ENCODE data around the gene SNRPB2. TPM values are rescaled to one million over a fixed set of nuclear protein-coding genes. Genes with fewer than 3 reads are reported as not detected.

SNRPB2 gene
- total RNA-seq, 1 donor from 2014 or later, result 47.7 TPM

- Histone ChIP-seq H3K36me3 (ENCODE audit: control insufficient read depth, insufficient read depth, low read length) (no peaks in the 10 kb centered on the region), H3K27me3 (ENCODE audit: control insufficient read depth, insufficient read depth, low read length) (no peaks in the 10 kb centered on the region), H3K4me3 (ENCODE audit: low read depth, low read length) (no peak overlapping the region)
- no peak for DNase-seq (ENCODE audit: low read depth)
- TF ChIP-seq CTCF (IDR thresholded peaks at IDR 0.05; ENCODE audit: insufficient read depth, low read length, poor library complexity, severe bottlenecking), result no peak
Measured at GRCh38 chr20:16703570-16703969, 26.3 kb upstream of the SNRPB2 start.

- no peaks in the 10 kb centered on the region for H3K36me3 ChIP-seq (ENCODE audit: control insufficient read depth, insufficient read depth, low read length)
- no peak for DNase-seq (ENCODE audit: low read depth)
- no peak for TF ChIP-seq CTCF (IDR thresholded peaks at IDR 0.05; ENCODE audit: insufficient read depth, low read length, poor library complexity, severe bottlenecking)
- no peaks in the 10 kb centered on the region for H3K27me3 ChIP-seq (ENCODE audit: control insufficient read depth, insufficient read depth, low read length)
- H3K4me3 ChIP-seq (ENCODE audit: low read depth, low read length), result no peak overlapping the region
Measured at GRCh38 chr20:16707674-16708073, 22.2 kb upstream of the SNRPB2 start.

GRCh38 chr20:16708602-16709001 lies 21.2 kb upstream of the SNRPB2 start:
- no peak for TF ChIP-seq CTCF (IDR thresholded peaks at IDR 0.05; ENCODE audit: insufficient read depth, low read length, poor library complexity, severe bottlenecking)
- Histone ChIP-seq H3K36me3 (ENCODE audit: control insufficient read depth, insufficient read depth, low read length) (no peaks in the 10 kb centered on the region), H3K27me3 (ENCODE audit: control insufficient read depth, insufficient read depth, low read length) (no peaks in the 10 kb centered on the region), H3K4me3 (ENCODE audit: low read depth, low read length) (no peak overlapping the region)
- DNase-seq (ENCODE audit: low read depth), result no peak

- no peak for DNase-seq (ENCODE audit: low read depth)
- Histone ChIP-seq H3K36me3 (ENCODE audit: control insufficient read depth, insufficient read depth, low read length) (no peaks in the 10 kb centered on the region), H3K4me3 (ENCODE audit: low read depth, low read length) (no peak overlapping the region), H3K27me3 (ENCODE audit: control insufficient read depth, insufficient read depth, low read length) (no peaks in the 10 kb centered on the region)
- TF ChIP-seq CTCF (IDR thresholded peaks at IDR 0.05; ENCODE audit: insufficient read depth, low read length, poor library complexity, severe bottlenecking), result no peak
Measured at GRCh38 chr20:16709017-16709416, 20.8 kb upstream of the SNRPB2 start.

GRCh38 chr20:16710781-16711180 lies 19.0 kb upstream of the SNRPB2 start:
- no peak for TF ChIP-seq CTCF (IDR thresholded peaks at IDR 0.05; ENCODE audit: insufficient read depth, low read length, poor library complexity, severe bottlenecking)
- no peak for DNase-seq (ENCODE audit: low read depth)
- Histone ChIP-seq H3K4me3 (ENCODE audit: low read depth, low read length) (no peak overlapping the region), H3K27me3 (ENCODE audit: control insufficient read depth, insufficient read depth, low read length) (no peaks in the 10 kb centered on the region), H3K36me3 (ENCODE audit: control insufficient read depth, insufficient read depth, low read length) (no peaks in the 10 kb centered on the region)

GRCh38 chr20:16711661-16712258 lies 18.1 kb upstream of the SNRPB2 start:
- H3K27me3 ChIP-seq (ENCODE audit: control insufficient read depth, insufficient read depth, low read length), result no peaks in the 10 kb centered on the region
- no peak overlapping the region for H3K4me3 ChIP-seq (ENCODE audit: low read depth, low read length)
- no peak for TF ChIP-seq CTCF (IDR thresholded peaks at IDR 0.05; ENCODE audit: insufficient read depth, low read length, poor library complexity, severe bottlenecking)
- H3K36me3 ChIP-seq (ENCODE audit: control insufficient read depth, insufficient read depth, low read length), result no peaks in the 10 kb centered on the region
- no peak for DNase-seq (ENCODE audit: low read depth)
